DND-41 (cell line): ENCODE measurements around the gene LYRM4.

ENCODE experiments used
- ATAC-seq: fragments of 200-7000 bp; cut with Tn5 transposase; 3 replicates; pipeline ENCODE4 v1.9.1; 2021; ENCODE audit warnings: low read depth; ENCODE audit not compliant: insufficient read depth
- DNase-seq: peaks from one replicate; pipeline ENCODE4 v3.0.0-alpha.2; 2020
- H2AFZ ChIP-seq: 2 replicates; pipeline ENCODE4 v1.6.0; 2012; ENCODE audit warnings: low read depth, low read length
- H3K27ac ChIP-seq: 2 replicates; pipeline ENCODE4 v1.5.1; 2012; ENCODE audit warnings: low read length, inconsistent platforms
- H3K27me3 ChIP-seq: fragments of 200-600 bp; sonication (generic); 2 replicates; pipeline ENCODE4 v1.6.0; 2012; ENCODE audit warnings: low read length, mild to moderate bottlenecking, inconsistent platforms; ENCODE audit not compliant: insufficient read depth, poor library complexity
- H3K36me3 ChIP-seq: 2 replicates; pipeline ENCODE4 v1.5.1; 2012; ENCODE audit warnings: low read length, inconsistent platforms; ENCODE audit not compliant: insufficient read depth
- H3K4me1 ChIP-seq: 2 replicates; pipeline ENCODE4 v1.5.1; 2012; ENCODE audit warnings: mild to moderate bottlenecking, low read length; ENCODE audit not compliant: insufficient read depth
- H3K4me2 ChIP-seq: 2 replicates; pipeline ENCODE4 v1.6.0; 2012; ENCODE audit warnings: mild to moderate bottlenecking, moderate library complexity, low read length, inconsistent platforms; ENCODE audit not compliant: insufficient read depth
- H3K4me3 ChIP-seq, 2 experiments: fragments of 200-600 bp in 1 of 2; shearing (Covaris generic) in 1 of 2; 2 replicates each; pipeline ENCODE4 v1.5.1; 2012 to 2016; ENCODE audit warnings: inconsistent platforms in 2 of 2, low read length in 2 of 2, mild to moderate bottlenecking in 2 of 2, low read depth in 1 of 2, moderate library complexity in 1 of 2
- H3K79me2 ChIP-seq: 2 replicates; pipeline ENCODE4 v1.6.0; 2012; ENCODE audit warnings: low read length, inconsistent platforms; ENCODE audit not compliant: insufficient read depth
- H3K9ac ChIP-seq: 2 replicates; pipeline ENCODE4 v1.6.0; 2012; ENCODE audit warnings: low read depth, mild to moderate bottlenecking, inconsistent platforms, low read length, moderate library complexity
- H3K9me3 ChIP-seq: 2 replicates; pipeline ENCODE4 v1.5.1; 2012; ENCODE audit warnings: low read length, moderate library complexity, mild to moderate bottlenecking, inconsistent platforms; ENCODE audit not compliant: insufficient read depth, severe bottlenecking
- H4K20me1 ChIP-seq: 2 replicates; pipeline ENCODE4 v1.6.0; 2012; ENCODE audit warnings: low read length; ENCODE audit not compliant: insufficient read depth
- CTCF ChIP-seq: IDR thresholded peaks from 2 replicates; pipeline ENCODE4 v1.5.1; 2012; ENCODE audit warnings: borderline replicate concordance, low read length, moderate library complexity, mild to moderate bottlenecking; ENCODE audit not compliant: poor library complexity, severe bottlenecking; ENCODE audit errors: extremely low read depth
- EZH2 ChIP-seq: IDR thresholded peaks from 3 replicates; pipeline ENCODE4 v1.6.1; 2012; ENCODE audit warnings: borderline replicate concordance, low read depth, mild to moderate bottlenecking, moderate library complexity, low read length, inconsistent platforms; ENCODE audit not compliant: severe bottlenecking

LYRM4 gene

GRCh38 chr6:5068153-5068751 is 192.5 kb downstream of the LYRM4 start:
- H4K20me1 ChIP-seq, result no peaks in the 10 kb centered on the region
- H3K36me3 ChIP-seq, result no peaks in the 10 kb centered on the region
- H3K9ac ChIP-seq, result no peak overlapping the region
- no peak overlapping the region for H3K27ac ChIP-seq
- no peaks in the 10 kb centered on the region for H3K27me3 ChIP-seq
- no peaks in the 10 kb centered on the region for H3K79me2 ChIP-seq
- H3K9me3 ChIP-seq, result no peaks in the 10 kb centered on the region
- H2AFZ ChIP-seq, result no peak overlapping the region
- no peak overlapping the region for H3K4me3 ChIP-seq
- DNase-seq, result no peak
- ATAC-seq, result no peak
- TF ChIP-seq EZH2 (no peak), CTCF (no peak)
- no peak overlapping the region for H3K4me2 ChIP-seq
- H3K4me1 ChIP-seq, result no peaks in the 10 kb centered on the region

GRCh38 chr6:5067305-5067704 is 193.4 kb downstream of the LYRM4 start:
- H3K4me3 ChIP-seq, result no peak overlapping the region
- H3K79me2 ChIP-seq, result no peaks in the 10 kb centered on the region
- H4K20me1 ChIP-seq, result no peaks in the 10 kb centered on the region
- H3K4me1 ChIP-seq, result no peaks in the 10 kb centered on the region
- no peak overlapping the region for H2AFZ ChIP-seq
- no peak for TF ChIP-seq EZH2
- no peak for TF ChIP-seq CTCF
- no peak overlapping the region for H3K4me2 ChIP-seq
- no peaks in the 10 kb centered on the region for H3K36me3 ChIP-seq
- H3K27me3 ChIP-seq, result no peaks in the 10 kb centered on the region
- DNase-seq, result no peak
- H3K9ac ChIP-seq, result no peak overlapping the region
- ATAC-seq, result no peak
- H3K9me3 ChIP-seq, result no peaks in the 10 kb centered on the region
- H3K27ac ChIP-seq, result no peak overlapping the region

GRCh38 chr6:5066456-5067093 is 194.2 kb downstream of the LYRM4 start:
- Histone ChIP-seq H4K20me1 (no peaks in the 10 kb centered on the region), H3K27me3 (no peaks in the 10 kb centered on the region), H3K4me3 (no peak overlapping the region), H3K27ac (no peak overlapping the region), H3K79me2 (no peaks in the 10 kb centered on the region), H3K36me3 (no peaks in the 10 kb centered on the region), H3K9me3 (no peaks in the 10 kb centered on the region), H3K4me1 (no peaks in the 10 kb centered on the region), H3K4me2 (no peak overlapping the region), H3K9ac (no peak overlapping the region), H2AFZ (no peak overlapping the region)
- no peak for DNase-seq
- TF ChIP-seq CTCF (no peak), EZH2 (no peak)
- no peak for ATAC-seq
